ENCODE data around the gene SRSF6.

DNA sequence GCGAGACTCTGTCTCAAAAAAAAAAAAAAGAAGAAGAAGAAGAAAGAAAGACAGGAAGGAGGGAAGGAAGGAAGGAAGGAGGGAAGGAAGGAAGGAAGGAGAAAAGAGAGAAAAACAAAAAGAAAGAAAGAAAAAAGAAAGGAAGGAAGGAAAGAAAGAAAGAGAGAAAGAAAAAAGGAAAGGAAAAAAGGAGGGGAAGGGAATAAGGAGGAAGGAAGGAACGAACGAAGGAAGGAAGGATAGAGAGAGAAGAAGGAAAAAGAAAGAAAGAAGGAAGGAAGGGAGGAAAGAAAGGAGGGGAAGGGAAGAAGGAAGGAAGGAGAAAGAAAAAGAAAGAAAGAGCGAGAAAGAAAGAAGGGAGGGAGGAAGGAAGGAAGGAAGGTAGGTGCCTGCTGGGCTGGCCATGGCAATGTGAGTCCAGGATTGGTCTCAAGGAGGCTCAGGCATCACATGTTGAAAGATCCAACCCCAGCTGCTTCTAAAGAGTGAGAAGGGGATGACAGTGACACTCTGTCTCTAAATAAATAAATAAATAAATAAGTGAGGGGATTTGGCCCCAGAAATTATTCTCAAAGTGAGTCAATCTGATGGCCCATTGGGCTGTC, 24.3 kb upstream of the SRSF6 start:
- TF ChIP-seq, protein P1, sequence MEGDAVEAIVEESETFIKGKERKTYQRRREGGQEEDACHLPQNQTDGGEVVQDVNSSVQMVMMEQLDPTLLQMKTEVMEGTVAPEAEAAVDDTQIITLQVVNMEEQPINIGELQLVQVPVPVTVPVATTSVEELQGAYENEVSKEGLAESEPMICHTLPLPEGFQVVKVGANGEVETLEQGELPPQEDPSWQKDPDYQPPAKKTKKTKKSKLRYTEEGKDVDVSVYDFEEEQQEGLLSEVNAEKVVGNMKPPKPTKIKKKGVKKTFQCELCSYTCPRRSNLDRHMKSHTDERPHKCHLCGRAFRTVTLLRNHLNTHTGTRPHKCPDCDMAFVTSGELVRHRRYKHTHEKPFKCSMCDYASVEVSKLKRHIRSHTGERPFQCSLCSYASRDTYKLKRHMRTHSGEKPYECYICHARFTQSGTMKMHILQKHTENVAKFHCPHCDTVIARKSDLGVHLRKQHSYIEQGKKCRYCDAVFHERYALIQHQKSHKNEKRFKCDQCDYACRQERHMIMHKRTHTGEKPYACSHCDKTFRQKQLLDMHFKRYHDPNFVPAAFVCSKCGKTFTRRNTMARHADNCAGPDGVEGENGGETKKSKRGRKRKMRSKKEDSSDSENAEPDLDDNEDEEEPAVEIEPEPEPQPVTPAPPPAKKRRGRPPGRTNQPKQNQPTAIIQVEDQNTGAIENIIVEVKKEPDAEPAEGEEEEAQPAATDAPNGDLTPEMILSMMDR (IDR thresholded peaks at IDR 0.05; ENCODE audit: insufficient read depth, low read depth, low read length), result no peak
- no peak for TF ChIP-seq EZH2 (IDR thresholded peaks at IDR 0.05; ENCODE audit: insufficient read depth, low read length)
